Measurements from ENCODE around the gene MUSTN1. TPM values are rescaled to one million over a fixed set of nuclear protein-coding genes. Genes with fewer than 3 reads are reported as not detected.

Gene MUSTN1
- total RNA-seq, 1 experiment from 2014 or later = not detected

DNA sequence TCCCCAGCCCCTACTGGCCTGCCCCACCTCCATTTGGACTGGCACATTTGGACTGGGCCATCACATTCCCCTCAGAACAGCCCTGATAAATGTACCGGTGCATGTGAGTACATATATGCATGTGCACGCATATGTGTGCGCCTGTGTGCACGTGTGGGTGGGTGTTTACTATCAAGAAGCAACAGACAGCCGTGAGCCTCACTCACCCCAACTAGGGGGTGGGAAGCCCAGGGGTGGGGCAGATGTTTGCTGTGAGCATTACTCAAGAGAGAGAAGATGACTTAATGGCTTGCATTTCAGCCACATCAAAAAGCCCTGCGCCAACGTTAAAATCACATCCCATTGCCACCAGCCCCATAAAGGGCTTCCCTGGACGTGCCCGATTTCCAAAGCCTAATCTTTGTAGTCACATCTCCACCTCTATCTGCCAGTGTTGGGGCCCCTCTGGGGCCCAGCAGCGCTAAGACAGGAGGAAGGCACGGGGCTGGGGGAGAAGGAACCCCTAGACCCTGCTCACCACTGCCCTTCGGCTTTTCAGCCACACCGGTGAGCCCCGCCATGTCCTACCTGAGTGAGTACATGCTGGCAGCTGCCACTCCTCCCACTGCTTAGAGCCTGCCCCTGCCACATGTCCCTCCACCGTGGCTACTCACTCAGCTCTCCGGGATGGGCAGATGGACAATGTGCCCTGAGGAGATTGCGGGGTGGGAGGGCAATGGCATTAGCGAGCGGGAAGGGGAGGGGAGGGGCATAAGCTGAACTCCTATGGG, 29.4 kb downstream of the MUSTN1 start:
- no peak for DNase-seq (ENCODE audit: low spot score)

DNA sequence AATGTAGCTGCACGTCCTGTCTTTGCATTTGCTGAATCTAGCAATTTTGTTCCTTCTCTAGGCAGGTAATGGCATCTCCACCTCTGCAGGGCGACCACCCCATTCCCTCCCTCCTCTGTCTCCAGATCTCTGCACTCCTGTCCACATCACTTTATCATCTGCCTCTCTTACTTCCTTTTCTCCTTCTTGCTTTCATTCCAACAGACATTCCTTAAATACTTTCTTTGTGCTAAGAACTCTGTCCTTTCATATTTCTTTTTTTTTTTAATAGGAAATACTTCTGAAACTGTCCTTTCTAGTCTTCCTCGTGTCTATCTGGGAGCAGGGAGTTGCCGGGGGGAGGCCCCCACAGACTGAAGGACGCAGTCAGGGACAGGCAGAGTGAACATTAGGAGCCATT, 33.0 kb downstream of the MUSTN1 start:
- no peak for DNase-seq (ENCODE audit: low spot score)

DNA sequence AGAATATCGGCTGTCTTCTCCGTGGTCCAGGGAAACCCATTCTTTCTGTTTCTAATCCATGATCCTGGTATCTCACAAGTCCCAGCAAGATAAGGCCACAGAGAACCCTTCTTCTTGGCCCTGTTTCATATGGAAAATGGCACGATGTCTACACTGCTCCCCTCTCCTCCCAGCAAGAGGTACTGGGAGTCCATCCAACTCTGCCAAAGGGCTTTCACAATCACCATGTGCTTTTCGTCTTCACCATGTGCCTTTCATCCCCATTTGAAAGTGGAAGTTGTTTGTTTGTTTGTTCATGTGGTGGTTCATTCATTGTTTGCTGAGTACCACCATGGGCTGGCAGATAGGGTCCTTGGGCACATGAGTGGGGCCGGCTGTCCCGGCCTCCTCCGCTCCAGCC, 34.7 kb downstream of the MUSTN1 start:
- DNase-seq (ENCODE audit: low spot score) = no peak

DNA sequence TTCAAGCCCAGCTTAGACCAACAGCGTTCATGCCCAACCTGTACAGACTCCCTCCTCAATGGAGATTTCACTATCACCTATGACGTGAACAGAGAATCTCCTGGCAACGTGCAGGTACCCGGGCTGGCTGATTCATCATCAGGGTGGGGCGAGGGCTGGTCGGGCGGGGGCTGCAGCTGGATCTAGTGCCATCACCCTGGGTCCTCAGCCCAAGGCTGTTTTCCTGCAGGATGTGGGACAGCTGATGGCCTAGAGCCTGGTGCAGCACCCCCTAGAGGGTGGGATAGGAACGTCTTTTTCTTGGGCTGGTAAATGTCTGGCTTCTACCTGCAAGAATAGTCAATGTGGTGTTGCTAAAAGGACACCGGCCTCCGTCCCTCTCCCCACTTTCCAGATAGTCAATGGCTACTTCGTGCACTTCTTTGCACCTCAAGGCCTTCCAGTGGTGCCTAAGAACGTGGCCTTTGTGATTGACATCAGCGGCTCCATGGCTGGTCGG, 35.8 kb downstream of the MUSTN1 start:
- DNase-seq (ENCODE audit: low spot score) = peak; percentile 43

DNA sequence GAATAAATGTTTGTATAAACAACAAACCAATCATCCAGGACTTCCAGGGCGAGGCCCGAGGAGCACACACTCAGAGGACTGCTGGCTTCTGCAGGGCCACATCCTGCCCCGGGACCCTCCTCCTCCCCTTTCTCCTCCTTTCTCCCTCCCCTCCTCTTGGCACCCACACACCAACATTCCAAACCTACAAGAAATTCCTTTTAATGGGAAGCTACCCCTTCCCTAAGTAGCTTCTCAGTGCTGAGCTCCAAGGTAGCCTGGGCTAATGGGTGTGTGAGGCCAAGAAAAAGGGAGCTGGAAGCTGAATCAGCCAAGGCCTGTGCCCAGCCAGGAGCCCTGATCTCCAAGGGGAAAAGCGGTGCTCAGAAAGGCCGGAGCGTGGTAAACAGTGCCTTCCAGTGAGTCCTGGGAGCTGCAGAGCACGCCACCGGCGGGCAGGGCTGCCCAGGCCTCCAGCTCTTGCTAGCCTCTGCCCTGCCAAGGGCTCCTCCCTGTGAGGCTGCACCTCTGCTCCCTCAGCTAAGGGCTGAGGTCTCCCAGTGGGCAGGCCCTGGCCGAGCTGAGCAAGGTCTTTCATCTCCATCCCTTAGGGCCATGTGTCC, 36.3 kb downstream of the MUSTN1 start:
- DNase-seq (ENCODE audit: low spot score) = no peak

DNA sequence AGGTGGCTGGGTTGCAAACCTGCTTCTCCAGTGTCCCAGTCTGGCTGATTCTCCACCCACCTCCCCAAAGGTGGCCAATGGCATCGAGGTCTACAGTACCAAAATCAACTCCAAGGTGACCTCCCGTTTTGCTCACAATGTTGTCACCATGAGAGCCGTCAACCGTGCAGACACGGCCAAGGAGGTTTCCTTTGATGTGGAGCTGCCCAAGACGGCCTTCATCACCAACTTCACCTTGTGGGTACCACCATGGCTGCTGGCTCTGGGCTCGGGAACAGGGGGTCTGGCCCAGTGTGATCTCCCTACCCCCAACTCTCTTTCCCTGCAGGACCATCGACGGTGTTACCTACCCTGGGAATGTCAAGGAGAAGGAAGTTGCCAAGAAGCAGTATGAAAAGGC, 38.4 kb downstream of the MUSTN1 start:
- DNase-seq (ENCODE audit: low spot score) = no peak

DNA sequence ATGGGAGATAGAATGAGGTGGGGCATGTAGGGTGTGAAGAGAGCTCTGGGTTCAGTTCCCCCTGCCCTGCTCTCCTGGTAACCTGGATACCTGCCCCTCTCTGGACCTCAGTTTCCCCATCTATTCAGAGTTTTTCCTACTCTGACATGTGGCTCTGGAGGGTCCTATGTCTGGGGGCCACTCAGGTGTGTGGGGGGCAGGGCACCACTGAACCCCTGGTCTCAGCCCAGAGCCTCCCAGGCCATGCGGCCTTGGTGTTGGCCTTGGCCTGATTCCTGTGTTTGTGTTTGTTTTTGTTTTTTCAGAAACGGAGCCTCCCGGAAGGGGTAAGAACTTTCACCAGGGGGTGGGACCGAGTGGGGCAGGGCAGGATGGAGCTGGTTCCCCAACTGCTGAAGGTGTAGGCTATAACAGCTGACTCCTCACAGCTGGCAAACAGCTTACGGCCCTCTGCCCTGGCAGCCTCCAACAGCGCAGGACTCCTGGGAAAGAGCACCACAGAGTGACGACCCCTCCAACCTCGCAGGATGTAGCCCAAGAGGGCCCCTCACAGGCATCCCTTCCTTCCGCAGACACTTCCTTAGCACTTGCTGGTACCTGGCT, 39.4 kb downstream of the MUSTN1 start:
- DNase-seq (ENCODE audit: low spot score) = no peak

DNA sequence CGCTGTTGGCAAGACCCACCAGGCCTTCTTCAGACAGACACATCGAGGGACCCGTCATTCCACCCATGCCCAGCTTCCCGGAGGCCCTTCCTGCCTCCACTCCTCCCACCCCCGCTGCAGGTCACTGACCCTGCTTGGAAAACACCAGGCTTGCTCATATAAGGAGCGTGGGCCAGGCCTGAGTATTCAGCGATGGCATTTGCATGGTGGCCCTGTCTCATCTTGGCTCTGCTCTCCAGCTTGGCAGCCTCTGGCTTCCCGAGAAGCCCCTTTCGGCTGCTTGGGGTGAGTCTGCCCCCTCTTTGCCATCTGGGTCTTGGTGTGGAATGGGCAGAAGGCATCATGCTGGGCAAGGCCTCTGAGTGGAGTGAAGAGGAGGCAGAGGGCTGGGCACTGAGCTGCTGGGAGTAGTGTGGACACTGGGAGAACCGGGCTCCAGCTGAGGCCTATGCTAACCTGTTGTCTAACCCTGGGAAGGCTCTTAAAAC, 40.2 kb downstream of the MUSTN1 start, which contains the start of gene ITIH3:
ITIH3 (plus strand) TSS at position 185 of the 488 bp plus-strand sequence; CDS start at position 193, 8 bp downstream.
- no peak for DNase-seq (ENCODE audit: low spot score)

DNA sequence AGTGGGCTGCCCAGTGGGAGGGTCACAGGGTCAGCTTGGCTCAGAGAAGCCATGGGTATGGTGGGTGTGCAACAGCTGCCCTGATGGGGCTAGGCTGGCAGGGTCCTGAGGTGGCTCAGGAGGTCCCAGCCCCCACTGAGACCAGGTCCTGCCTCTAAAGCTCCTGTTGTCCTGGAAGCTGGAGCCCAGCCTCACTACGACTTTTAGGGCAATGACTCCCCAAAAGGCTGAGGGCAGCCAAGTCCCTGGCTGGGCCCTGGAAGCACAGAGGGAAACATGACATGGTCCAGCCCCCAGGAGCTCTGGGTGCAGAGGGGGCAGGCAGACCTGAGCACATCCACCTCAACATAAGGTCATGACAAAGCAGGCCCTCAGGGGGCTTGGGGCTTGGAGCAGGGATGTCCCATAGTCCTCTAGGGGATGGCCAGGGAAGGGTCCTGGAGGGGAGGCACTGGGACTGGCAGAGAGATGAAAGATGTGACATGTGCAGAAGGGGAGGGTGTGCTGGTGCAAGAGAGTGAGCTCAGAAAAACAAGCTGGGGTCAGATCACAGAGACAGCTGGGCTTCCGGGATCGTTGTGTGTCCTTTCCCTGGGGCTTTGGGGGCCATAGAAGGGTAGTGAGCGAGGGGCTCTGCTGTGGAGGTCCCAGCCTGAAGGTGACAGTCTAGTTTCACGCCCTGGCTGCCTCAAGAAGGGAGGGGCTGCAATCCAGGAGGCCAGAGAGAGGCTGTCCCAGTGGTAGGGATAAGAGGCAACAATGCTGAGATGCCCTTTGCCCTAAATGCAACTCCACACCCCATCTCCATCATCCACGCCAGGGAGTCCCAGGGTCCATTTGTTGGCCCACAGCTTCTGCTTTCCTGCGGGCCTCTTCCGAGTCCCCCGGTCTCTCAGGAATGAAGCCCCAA, 40.9 kb downstream of the MUSTN1 start:
- DNase-seq (ENCODE audit: low spot score) = no peak

DNA sequence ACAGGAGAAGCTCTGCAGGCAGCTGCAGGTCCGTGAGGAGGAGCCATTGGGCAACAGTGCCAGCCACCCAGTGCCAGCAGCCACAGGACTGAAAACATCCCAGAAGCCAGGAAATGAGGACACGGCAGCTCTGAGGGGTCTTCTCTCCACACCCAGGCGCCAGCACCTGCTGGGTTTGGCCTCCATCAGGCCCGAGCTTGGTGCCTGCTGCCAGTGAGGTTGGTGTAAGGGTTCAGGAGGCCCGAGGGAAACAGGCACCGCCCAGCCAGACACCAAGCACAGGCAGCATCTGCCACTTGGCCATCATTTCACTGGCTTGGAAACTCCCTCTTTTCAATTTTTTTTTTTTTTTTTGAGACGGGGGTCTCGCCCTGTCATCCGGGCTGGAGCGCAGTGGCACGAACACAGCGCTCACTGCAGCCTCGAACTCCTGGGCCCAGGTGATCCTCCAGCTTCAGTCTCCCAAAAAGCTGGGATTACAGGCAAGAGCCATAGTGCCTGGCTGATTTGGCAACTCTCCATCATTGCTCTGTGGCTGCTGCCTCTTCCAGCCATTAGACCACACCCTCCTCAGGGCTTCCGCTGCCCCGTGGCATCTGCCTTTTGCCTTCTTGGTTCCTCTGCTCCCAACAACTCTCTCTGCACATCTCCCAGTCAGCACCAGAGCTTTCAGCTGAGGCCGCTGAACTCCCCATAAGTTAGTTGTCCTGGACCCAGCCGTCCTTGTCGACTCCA, 41.7 kb downstream of the MUSTN1 start:
- no peak for DNase-seq (ENCODE audit: low spot score)

DNA sequence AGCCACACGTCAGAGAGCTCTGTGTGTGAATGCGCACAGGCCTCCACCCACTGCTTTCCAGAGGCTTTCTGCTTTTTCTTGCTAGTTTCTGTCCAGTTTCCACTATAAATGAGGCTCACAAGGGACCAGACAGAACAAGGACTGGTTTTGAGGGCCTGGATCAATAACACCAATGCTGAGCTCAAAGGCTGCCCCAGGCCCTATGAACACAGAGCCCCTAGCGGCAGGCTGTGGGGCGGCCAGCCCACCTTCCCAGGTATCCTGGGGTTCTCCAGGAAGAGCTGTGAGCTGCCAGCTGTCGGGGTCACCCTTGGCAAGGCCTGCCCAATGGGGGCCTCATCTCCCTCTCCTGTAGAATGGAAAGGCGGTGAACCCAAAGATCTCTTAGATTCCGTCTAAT, 42.4 kb downstream of the MUSTN1 start:
- DNase-seq (ENCODE audit: low spot score) = peak; percentile 13

DNA sequence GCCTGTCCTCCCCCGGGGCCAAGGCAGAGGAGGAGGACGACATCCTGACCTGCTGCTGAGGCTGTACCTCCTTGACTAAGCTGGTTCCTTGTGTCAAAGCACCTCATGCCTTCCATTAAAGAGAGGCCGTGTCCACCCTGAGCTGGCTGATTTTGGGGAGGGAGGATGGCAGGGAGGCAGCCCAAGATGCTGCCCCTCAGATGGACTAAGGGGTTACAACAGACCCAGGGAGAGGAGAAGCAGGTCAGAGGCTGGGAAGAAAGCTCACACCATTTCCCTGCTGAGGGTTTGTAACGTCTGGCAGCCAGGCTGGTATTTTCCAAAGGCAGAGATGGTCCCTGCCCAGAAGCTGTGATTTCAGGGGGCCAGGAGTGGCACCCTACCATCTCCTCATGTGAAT, 42.9 kb downstream of the MUSTN1 start:
- DNase-seq (ENCODE audit: low spot score) = no peak

DNA sequence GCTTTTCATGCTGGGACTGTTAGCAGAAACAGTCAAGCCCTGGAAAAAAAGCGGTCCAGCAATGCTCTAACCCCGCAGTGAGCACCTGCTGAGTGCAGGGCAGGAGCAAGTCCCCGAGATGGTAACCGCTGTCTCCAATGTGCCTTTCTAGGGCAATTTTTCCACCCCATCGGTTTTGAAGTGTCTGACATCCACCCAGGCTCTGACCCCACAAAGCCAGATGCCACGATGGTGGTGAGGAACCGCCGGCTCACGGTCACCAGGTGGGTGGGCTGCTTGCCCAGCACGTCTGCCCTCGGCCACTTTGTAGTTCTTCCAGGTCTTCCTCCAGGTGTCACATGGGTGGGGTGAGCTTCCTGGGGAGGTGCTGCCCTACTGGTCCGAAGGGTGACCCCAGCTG, 43.5 kb downstream of the MUSTN1 start:
- no peak for DNase-seq (ENCODE audit: low spot score)

DNA sequence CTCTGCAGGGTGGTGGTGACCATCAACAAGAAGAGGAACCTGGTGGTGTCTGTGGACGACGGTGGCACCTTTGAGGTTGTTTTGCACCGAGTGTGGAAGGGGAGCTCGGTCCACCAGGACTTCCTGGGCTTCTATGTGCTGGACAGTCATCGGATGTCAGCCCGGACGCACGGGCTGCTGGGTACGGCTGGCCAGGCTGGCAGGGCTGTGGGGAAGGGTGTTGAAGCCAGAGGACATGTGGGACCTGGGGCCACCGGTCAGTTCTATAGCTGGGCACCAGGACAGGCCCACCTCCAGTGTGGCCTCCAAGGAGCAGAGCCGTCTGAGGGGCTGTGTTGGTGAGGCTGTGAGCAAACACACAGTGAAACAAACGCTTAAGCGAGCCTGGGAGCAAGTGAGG, 44.1 kb downstream of the MUSTN1 start:
- no peak for DNase-seq (ENCODE audit: low spot score)

DNA sequence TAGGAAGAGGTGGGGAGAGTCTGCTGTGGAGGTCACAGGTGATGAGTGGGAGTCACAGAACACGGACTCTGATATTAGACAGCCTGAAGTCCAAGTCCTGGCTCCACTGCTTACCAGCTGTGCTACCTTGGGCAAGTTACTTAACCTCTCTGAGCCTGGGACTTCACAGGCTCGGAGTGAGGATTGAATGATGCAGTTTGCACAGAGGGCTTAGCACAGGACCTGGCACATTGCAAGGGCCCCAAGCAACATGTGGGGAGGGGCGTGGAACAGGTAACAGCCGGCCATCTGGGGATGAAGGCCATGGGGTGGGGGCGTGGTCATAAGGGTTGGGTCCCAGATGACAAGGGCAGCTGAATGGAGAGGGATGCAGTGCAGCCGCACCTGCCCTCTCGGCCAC, 44.5 kb downstream of the MUSTN1 start:
- DNase-seq (ENCODE audit: low spot score) = no peak

DNA sequence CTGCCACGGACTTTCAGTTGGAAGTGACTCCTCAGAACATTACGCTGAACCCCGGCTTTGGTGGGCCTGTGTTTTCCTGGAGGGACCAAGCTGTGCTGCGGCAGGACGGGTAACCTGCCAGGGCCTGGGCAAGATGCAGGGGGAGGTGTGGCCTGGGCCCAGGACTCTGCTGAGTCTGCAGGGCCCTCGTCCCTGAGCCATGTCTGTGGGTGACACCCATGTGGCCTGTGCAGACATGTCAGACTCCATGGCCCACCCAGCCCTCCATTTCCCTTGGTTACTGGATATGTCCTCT, 45.1 kb downstream of the MUSTN1 start:
- no peak for DNase-seq (ENCODE audit: low spot score)

DNA sequence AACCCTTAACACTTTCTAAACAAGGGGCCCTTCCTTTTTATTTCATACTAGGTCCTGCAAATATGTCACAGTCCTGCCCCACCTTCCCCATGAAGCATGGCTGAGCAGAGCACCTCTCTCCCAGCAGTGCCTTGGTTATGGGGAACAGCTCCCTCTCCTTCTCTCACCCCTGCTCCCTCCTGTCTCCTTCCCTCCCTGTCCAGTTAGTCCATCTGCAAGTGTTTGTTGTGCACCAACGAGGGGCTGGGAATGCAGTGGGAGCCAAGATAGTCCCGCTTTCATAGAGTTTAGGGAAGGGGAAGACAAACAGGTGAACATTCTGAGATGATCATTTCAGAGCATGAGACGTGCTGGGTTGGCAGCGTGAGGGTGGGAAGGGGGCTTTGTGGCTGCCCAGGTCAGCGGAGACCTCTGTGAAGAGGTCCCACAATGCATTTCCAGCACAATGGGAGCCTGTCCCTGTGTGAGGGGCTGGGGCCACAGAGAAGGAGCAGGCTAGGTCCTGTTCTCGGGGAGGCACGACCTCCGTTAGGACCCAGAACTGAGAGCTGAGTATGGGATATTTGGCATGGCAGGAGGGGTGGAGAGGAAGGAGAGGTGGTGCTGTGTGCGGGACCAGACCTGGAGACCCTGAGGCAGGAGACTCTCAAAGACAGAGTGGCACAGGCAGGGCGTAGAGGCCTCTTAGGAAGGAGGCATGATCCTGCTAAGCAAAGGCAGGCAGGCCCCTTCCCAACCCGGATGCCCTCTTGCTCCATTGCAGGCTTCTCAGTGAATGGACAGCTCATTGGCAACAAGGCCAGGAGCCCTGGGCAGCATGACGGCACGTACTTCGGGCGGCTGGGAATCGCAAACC, 45.7 kb downstream of the MUSTN1 start:
- no peak for DNase-seq (ENCODE audit: low spot score)

DNA sequence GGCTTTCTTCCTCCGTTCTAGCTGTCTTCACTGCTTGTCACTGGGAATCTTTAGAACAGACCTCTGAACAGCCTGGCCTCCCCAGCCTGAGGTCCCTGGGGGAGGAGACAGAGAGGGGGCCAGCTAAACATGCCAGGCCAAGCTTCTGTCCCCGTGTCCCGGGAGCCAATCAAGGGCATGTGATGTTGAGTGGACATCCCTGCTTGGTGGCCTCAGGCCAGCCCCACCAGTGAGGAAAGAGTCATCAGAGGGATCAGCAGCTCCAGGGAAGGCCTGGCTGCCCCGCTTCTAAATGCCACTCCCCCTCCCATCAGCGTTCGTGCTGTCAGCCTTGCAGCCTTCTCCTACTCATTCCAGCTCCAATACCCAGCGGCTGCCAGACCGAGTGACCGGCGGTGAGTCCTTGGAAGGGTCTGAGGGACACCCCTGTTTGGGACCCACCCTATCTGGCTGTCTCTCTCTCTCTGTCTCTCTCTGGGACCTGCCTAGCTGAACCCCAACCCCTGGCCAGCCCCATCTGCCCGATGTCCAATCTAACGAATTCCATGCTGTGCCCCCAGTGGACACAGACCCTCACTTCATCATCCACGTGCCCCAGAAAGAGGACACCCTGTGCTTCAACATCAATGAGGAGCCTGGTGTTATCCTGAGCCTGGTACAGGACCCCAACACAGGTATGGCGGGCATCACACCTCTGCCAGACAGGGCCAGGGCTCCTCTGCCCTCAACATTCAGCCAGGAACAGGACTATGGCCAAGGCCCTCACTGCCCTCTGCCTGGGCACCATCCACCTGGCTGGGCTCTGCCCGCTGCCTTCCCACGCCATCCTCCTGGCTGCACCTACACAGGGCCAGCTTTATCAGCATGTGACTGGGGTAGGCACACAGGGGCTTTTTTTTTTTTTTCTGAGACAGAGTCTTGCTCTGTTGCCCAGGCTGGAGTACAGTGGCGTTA, 46.9 kb downstream of the MUSTN1 start:
- no peak for DNase-seq (ENCODE audit: low spot score)

DNA sequence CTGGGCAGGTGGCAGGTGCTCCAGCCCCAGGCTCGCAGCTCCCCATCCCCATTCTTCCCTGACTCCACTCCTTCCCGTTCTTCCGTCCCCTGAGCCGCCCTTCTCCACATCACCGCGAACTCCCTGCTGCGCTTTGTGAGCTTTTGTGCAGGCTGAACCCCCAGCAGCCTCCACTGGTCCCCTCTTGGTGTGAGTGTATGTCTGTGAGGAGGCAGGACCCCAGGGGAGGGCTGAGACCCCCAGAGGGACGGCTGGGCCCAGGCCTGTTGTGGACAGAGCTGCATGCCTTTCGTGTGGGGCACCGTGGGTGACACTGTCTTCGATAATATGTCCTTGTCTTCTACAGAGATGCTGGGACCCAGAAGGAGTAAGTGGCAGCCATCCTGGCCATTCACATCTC, 47.6 kb downstream of the MUSTN1 start:
- no peak for DNase-seq (ENCODE audit: low spot score)
